ENCODE measurements around the gene TMEM120B.
"Not testable (repeated sequence)": the region's sequence is repeated elsewhere in the genome, so short reads cannot be mapped to it uniquely, and the experiment has no call there.

TMEM120B gene

GRCh38 chr12:121748571-121749265 lies 36.2 kb downstream of the TMEM120B start:
- DNase-seq, result peak; percentile 19 to 23

GRCh38 chr12:121749267-121749666 lies 36.7 kb downstream of the TMEM120B start:
- no peak for DNase-seq

- no peak for DNase-seq
These were observed 38.0 kb downstream of the TMEM120B start for GRCh38 chr12:121750507-121750955.

- no peak for DNase-seq
These were observed 38.5 kb downstream of the TMEM120B start for GRCh38 chr12:121751034-121751433.

GRCh38 chr12:121751749-121752351 lies 39.3 kb downstream of the TMEM120B start:
- DNase-seq, result no peak

GRCh38 chr12:121753844-121754264 lies 41.3 kb downstream of the TMEM120B start:
- no peak for DNase-seq

- DNase-seq, result no peak
These were observed 42.3 kb downstream of the TMEM120B start for GRCh38 chr12:121754836-121755235.

- no peak for DNase-seq
These were observed 43.0 kb downstream of the TMEM120B start for GRCh38 chr12:121755591-121755990.

- DNase-seq, result not testable (repeated sequence)
These were observed 46.0 kb downstream of the TMEM120B start for GRCh38 chr12:121758536-121758935.

GRCh38 chr12:121762269-121762668 lies 49.7 kb downstream of the TMEM120B start:
- DNase-seq, result no peak

GRCh38 chr12:121764808-121765207 lies 52.3 kb downstream of the TMEM120B start:
- no peak for DNase-seq

GRCh38 chr12:121765573-121765972 lies 53.0 kb downstream of the TMEM120B start:
- DNase-seq, result no peak

- no peak for DNase-seq
These were observed 53.9 kb downstream of the TMEM120B start for GRCh38 chr12:121766290-121767039.

- DNase-seq, result no peak
These were observed 55.0 kb downstream of the TMEM120B start for GRCh38 chr12:121767525-121768016.

GRCh38 chr12:121769297-121769830 lies 56.8 kb downstream of the TMEM120B start:
- no peak for DNase-seq

GRCh38 chr12:121769831-121770301 lies 57.3 kb downstream of the TMEM120B start:
- DNase-seq, result no peak

GRCh38 chr12:121770388-121770787 lies 57.8 kb downstream of the TMEM120B start:
- DNase-seq, result no peak

- no peak for DNase-seq
These were observed 58.5 kb downstream of the TMEM120B start for GRCh38 chr12:121770813-121771625.

GRCh38 chr12:121773011-121773777 lies 60.6 kb downstream of the TMEM120B start:
- peak; percentile 80 to 85 for DNase-seq

- DNase-seq, result no peak
These were observed 62.5 kb downstream of the TMEM120B start for GRCh38 chr12:121774968-121775474.

GRCh38 chr12:121775501-121775900 lies 62.9 kb downstream of the TMEM120B start:
- no peak for DNase-seq
